DND-41 (cell line): ENCODE measurements around the gene DLG2.

ENCODE experiments used
- EZH2 ChIP-seq: IDR thresholded peaks from 3 replicates; pipeline ENCODE4 v1.6.1; 2012; ENCODE audit warnings: borderline replicate concordance, low read depth, mild to moderate bottlenecking, moderate library complexity, low read length, inconsistent platforms; ENCODE audit not compliant: severe bottlenecking
- TF ChIP-seq, protein P1 (sequence below): IDR thresholded peaks from 2 replicates; pipeline ENCODE4 v1.5.1; 2012; ENCODE audit warnings: borderline replicate concordance, low read length, moderate library complexity, mild to moderate bottlenecking; ENCODE audit not compliant: poor library complexity, severe bottlenecking; ENCODE audit errors: extremely low read depth

DNA sequence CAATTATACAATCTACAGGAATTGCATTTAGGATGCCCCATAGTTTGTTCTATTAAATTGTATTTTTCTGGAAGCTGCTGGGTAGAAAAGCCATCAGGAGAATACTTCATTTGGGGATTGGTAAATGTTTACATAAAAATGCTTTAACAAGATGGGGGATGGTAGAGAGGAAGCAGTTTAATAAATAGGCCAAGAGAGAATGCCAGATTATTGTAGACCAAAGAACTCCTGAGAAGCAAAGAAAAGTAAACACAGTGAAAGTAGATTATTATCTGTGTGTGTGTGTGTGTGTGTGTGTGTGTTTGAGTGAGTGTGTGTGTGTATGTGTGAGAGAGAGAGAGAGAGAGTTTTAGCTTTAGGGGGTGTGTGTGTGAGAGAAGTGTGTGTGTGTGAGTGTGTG, 1520.6 kb downstream of the DLG2 start:
- TF ChIP-seq, protein P1, sequence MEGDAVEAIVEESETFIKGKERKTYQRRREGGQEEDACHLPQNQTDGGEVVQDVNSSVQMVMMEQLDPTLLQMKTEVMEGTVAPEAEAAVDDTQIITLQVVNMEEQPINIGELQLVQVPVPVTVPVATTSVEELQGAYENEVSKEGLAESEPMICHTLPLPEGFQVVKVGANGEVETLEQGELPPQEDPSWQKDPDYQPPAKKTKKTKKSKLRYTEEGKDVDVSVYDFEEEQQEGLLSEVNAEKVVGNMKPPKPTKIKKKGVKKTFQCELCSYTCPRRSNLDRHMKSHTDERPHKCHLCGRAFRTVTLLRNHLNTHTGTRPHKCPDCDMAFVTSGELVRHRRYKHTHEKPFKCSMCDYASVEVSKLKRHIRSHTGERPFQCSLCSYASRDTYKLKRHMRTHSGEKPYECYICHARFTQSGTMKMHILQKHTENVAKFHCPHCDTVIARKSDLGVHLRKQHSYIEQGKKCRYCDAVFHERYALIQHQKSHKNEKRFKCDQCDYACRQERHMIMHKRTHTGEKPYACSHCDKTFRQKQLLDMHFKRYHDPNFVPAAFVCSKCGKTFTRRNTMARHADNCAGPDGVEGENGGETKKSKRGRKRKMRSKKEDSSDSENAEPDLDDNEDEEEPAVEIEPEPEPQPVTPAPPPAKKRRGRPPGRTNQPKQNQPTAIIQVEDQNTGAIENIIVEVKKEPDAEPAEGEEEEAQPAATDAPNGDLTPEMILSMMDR: no peak
- TF ChIP-seq EZH2: no peak
